Neural progenitor cell (in vitro differentiated cells): Measurements from ENCODE around the gene CILP. TPM values are rescaled to one million over a fixed set of nuclear protein-coding genes. Genes with fewer than 3 reads are reported as not detected.

Experiments
- DNase-seq: peaks from one replicate; pipeline ENCODE4 v3.0.0-alpha.2; 2016; ENCODE audit warnings: low spot score
- H2AFZ ChIP-seq: fragments of 200-600 bp; sonication (generic); replicated peaks from 2 replicates; pipeline ENCODE4 v1.6.1; 2016; ENCODE audit warnings: antibody characterized with exemption
- H3F3A ChIP-seq: fragments of 200-600 bp; sonication (generic); 2 replicates; pipeline ENCODE4 v1.6.1; 2016; ENCODE audit warnings: antibody characterized with exemption, low read depth
- H3K27ac ChIP-seq: fragments of 200-600 bp; sonication (generic); 2 replicates; pipeline ENCODE4 v1.5.1; 2016; ENCODE audit warnings: mild to moderate bottlenecking
- H3K27me3 ChIP-seq: fragments of 200-600 bp; sonication (generic); 2 replicates; pipeline ENCODE4 v1.6.1; 2016; ENCODE audit warnings: mild to moderate bottlenecking, moderate library complexity
- H3K36me3 ChIP-seq: fragments of 200-600 bp; sonication (generic); 2 replicates; pipeline ENCODE4 v1.5.1; 2016
- H3K4me1 ChIP-seq: fragments of 200-600 bp; sonication (generic); 2 replicates; pipeline ENCODE4 v1.6.1; 2016; ENCODE audit warnings: mixed run types
- H3K4me2 ChIP-seq: fragments of 200-600 bp; sonication (generic); 2 replicates; pipeline ENCODE4 v1.6.1; 2016
- H3K4me3 ChIP-seq: fragments of 200-600 bp; sonication (generic); 2 replicates; pipeline ENCODE4 v1.5.1; 2016
- H3K79me2 ChIP-seq: fragments of 200-600 bp; sonication (generic); 2 replicates; pipeline ENCODE4 v1.6.1; 2016; ENCODE audit warnings: low read depth
- H3K9ac ChIP-seq: fragments of 200-600 bp; sonication (generic); 2 replicates; pipeline ENCODE4 v1.6.1; 2016
- H3K9me3 ChIP-seq: fragments of 200-600 bp; sonication (generic); 2 replicates; pipeline ENCODE4 v1.5.1; 2016; ENCODE audit warnings: low read depth
- H4K20me1 ChIP-seq: fragments of 200-600 bp; sonication (generic); 2 replicates; pipeline ENCODE4 v1.6.1; 2016; ENCODE audit warnings: low read depth
- H3K27ac Mint-ChIP-seq: 3 replicates; pipeline ENCODE4 v1.8.0; 2021; ENCODE audit warnings: mixed read lengths
- H3K27me3 Mint-ChIP-seq: 2 replicates; pipeline ENCODE4 v1.8.0; 2022; ENCODE audit warnings: low read depth, mild to moderate bottlenecking, inconsistent platforms, moderate library complexity, mixed read lengths; ENCODE audit not compliant: insufficient read depth
- H3K36me3 Mint-ChIP-seq: 3 replicates; pipeline ENCODE4 v1.8.0; 2021; ENCODE audit warnings: mixed read lengths
- H3K4me1 Mint-ChIP-seq: 3 replicates; pipeline ENCODE4 v1.8.0; 2021; ENCODE audit warnings: mixed read lengths
- H3K4me3 Mint-ChIP-seq: 3 replicates; pipeline ENCODE4 v1.8.0; 2021; ENCODE audit warnings: mild to moderate bottlenecking, moderate library complexity, mixed read lengths
- H3K9me3 Mint-ChIP-seq: 3 replicates; pipeline ENCODE4 v1.8.0; 2020; ENCODE audit warnings: mixed read lengths
- CTCF ChIP-seq: fragments of 200-600 bp; sonication (generic); IDR thresholded peaks from 2 replicates; pipeline ENCODE4 v1.5.1; 2017; ENCODE audit warnings: antibody characterized with exemption, mild to moderate bottlenecking
- EZH2 ChIP-seq: fragments of 200-600 bp; sonication (generic); IDR thresholded peaks from 2 replicates; pipeline ENCODE4 v1.6.1; 2017; ENCODE audit warnings: antibody characterized with exemption, mild to moderate bottlenecking, moderate library complexity
- EZH2phosphoT487 ChIP-seq: fragments of 200-600 bp; sonication (generic); IDR thresholded peaks from 2 replicates; pipeline ENCODE4 v1.6.1; 2017; ENCODE audit warnings: antibody characterized with exemption
- total RNA-seq: library from RNA; depleted of rRNA; stranded (reverse); fragments of >200 nt; gene quantifications from 2 replicates; pipeline ENCODE4 v1.2.3, GENCODE V29; 2015; ENCODE audit warnings: low replicate concordance

Gene CILP
- 0.22 TPM in 1 of 2 replicates, not detected in the other for total RNA-seq

GRCh38 chr15:65210770-65211481 lies at the start of gene CILP:
CILP (minus strand) TSS chr15:65211473; CDS start chr15:65209755, 1,718 bp downstream.
- peaks cover 34% of the 10 kb centered on the region for H3K4me1 ChIP-seq
- H3K4me3 ChIP-seq, result no peak within 1 kb of the TSS
- H3K9me3 ChIP-seq, result no peaks in the 10 kb centered on the region
- H2AFZ ChIP-seq, result peak within 1 kb of the TSS; percentile 19
- no peaks in the 10 kb centered on the region for H3K27me3 ChIP-seq
- no peak within 1 kb of the TSS for H3K4me3 Mint-ChIP-seq
- H3K27me3 Mint-ChIP-seq, result peaks cover 8% of the 10 kb centered on the region
- peaks cover 51% of the 10 kb centered on the region for H3K4me1 Mint-ChIP-seq
- no peak for DNase-seq
- no peaks in the 10 kb centered on the region for H3K36me3 ChIP-seq
- H3K9me3 Mint-ChIP-seq, result no peaks in the 10 kb centered on the region
- H3K27ac ChIP-seq, result no peak within 1 kb of the TSS
- no peak within 1 kb of the TSS for H3K4me2 ChIP-seq
- no peaks in the 10 kb centered on the region for H3K79me2 ChIP-seq
- TF ChIP-seq CTCF, result no peak
- no peak for TF ChIP-seq EZH2phosphoT487
- TF ChIP-seq EZH2, result no peak
- no peak within 1 kb of the TSS for H3K9ac ChIP-seq
- H3K36me3 Mint-ChIP-seq, result no peaks in the 10 kb centered on the region
- H4K20me1 ChIP-seq, result no peaks in the 10 kb centered on the region
- peaks cover 5% of the 10 kb centered on the region for H3F3A ChIP-seq
- H3K27ac Mint-ChIP-seq, result peak within 1 kb of the TSS; percentile 65

DNA sequence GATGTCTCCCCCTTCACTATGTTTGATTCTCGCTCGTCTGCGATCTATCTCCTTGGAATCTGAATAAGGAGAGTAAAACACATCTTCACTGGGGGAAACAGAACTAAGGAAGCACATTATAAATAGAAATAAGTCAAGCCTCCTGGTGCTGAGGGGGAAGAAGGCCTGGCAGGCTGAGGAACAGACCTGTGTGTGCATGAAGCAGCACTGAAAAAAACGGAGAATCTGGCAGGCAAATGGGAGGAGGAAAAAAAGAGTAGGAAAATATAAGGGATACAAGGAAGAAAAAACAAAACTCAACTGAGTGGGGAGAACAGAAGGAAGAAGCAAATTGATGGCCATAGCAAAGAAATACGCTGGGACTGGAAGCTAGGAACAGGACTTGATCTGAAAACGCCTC lies 49.7 kb upstream of the CILP start:
- Histone ChIP-seq H4K20me1 (no peaks in the 10 kb centered on the region), H3K4me2 (no peak overlapping the region), H3K27ac (no peak overlapping the region), H3K9ac (no peak overlapping the region), H3K36me3 (no peaks in the 10 kb centered on the region), H3K9me3 (no peaks in the 10 kb centered on the region), H3K27me3 (no peaks in the 10 kb centered on the region), H2AFZ (no peak overlapping the region), H3K4me1 (no peaks in the 10 kb centered on the region), H3K79me2 (no peaks in the 10 kb centered on the region), H3K4me3 (no peak overlapping the region), H3F3A (no peaks in the 10 kb centered on the region)
- no peak overlapping the region for H3K4me3 Mint-ChIP-seq
- peaks cover 2% of the 10 kb centered on the region for H3K27me3 Mint-ChIP-seq
- H3K36me3 Mint-ChIP-seq, result peaks cover 23% of the 10 kb centered on the region
- peaks cover 2% of the 10 kb centered on the region for H3K4me1 Mint-ChIP-seq
- H3K9me3 Mint-ChIP-seq, result no peaks in the 10 kb centered on the region
- no peak overlapping the region for H3K27ac Mint-ChIP-seq
- TF ChIP-seq EZH2phosphoT487, result no peak
- DNase-seq, result no peak

- peaks cover 2% of the 10 kb centered on the region for H3K27me3 Mint-ChIP-seq
- no peak for DNase-seq
- H3K36me3 Mint-ChIP-seq, result peaks cover 23% of the 10 kb centered on the region
Measured at GRCh38 chr15:65259367-65259797, 48.1 kb upstream of the CILP start.

More at GRCh38 chr15:65259367-65259797, 48.1 kb upstream of the CILP start:
- Histone ChIP-seq H4K20me1 (no peaks in the 10 kb centered on the region), H3K27me3 (no peaks in the 10 kb centered on the region), H3F3A (peaks cover 8% of the 10 kb centered on the region), H2AFZ (no peak overlapping the region), H3K9ac (no peak overlapping the region), H3K79me2 (no peaks in the 10 kb centered on the region), H3K36me3 (no peaks in the 10 kb centered on the region), H3K9me3 (no peaks in the 10 kb centered on the region), H3K27ac (no peak overlapping the region), H3K4me2 (no peak overlapping the region), H3K4me1 (peaks cover 14% of the 10 kb centered on the region), H3K4me3 (no peak overlapping the region)
- H3K4me1 Mint-ChIP-seq, result peaks cover 15% of the 10 kb centered on the region
- no peak for TF ChIP-seq EZH2phosphoT487
- no peak for TF ChIP-seq CTCF
- TF ChIP-seq EZH2, result no peak
- H3K9me3 Mint-ChIP-seq, result no peaks in the 10 kb centered on the region
- no peak overlapping the region for H3K27ac Mint-ChIP-seq
- H3K4me3 Mint-ChIP-seq, result no peak overlapping the region
